Neural cell (in vitro differentiated cells): ENCODE measurements around the gene TEDC1. TPM values are rescaled to one million over a fixed set of nuclear protein-coding genes. Genes with fewer than 3 reads are reported as not detected.

ENCODE experiments used
- H2AFZ ChIP-seq: fragments of 200-600, 300-800 bp; sonication (generic), shearing (Covaris generic); 2 replicates; pipeline ENCODE4 v1.6.0; 2014; ENCODE audit warnings: low read depth, mild to moderate bottlenecking, antibody characterized with exemption, low read length, moderate library complexity
- H3F3A ChIP-seq: fragments of 200-600 bp; shearing (Covaris generic); 2 replicates; pipeline ENCODE4 v1.6.1; 2016; ENCODE audit warnings: mild to moderate bottlenecking, moderate library complexity, mixed read lengths, antibody characterized with exemption, low read length; ENCODE audit not compliant: insufficient read depth, poor library complexity, severe bottlenecking
- H3K27ac ChIP-seq: fragments of 200-600, 300-800 bp; sonication (generic), shearing (Covaris generic); 2 replicates; pipeline ENCODE4 v1.5.1; 2014; ENCODE audit warnings: mild to moderate bottlenecking, low read length, moderate library complexity
- H3K27me3 ChIP-seq: fragments of 300-800, 200-600 bp; sonication (generic), shearing (Covaris generic); 2 replicates; pipeline ENCODE4 v1.6.0; 2014; ENCODE audit warnings: mild to moderate bottlenecking, low read depth, low read length, moderate library complexity; ENCODE audit not compliant: insufficient read depth
- H3K36me3 ChIP-seq: fragments of 300-800, 200-600 bp; sonication (generic), shearing (Covaris generic); 2 replicates; pipeline ENCODE4 v1.5.1; 2014; ENCODE audit warnings: mild to moderate bottlenecking, antibody characterized with exemption, low read length, moderate library complexity; ENCODE audit not compliant: insufficient read depth
- H3K4me2 ChIP-seq: fragments of 300-800, 200-600 bp; sonication (generic), shearing (Covaris generic); 2 replicates; pipeline ENCODE4 v1.6.0; 2014; ENCODE audit warnings: mild to moderate bottlenecking, low read length
- H3K4me3 ChIP-seq: fragments of 300-800, 200-600 bp; sonication (generic), shearing (Covaris generic); 2 replicates; pipeline ENCODE4 v1.5.1; 2014; ENCODE audit warnings: mild to moderate bottlenecking, low read length, moderate library complexity
- H3K79me2 ChIP-seq: fragments of 200-600 bp; shearing (Covaris generic); replicated peaks from 2 replicates; pipeline ENCODE4 v1.6.0; 2014; ENCODE audit warnings: mild to moderate bottlenecking, low read length, moderate library complexity; ENCODE audit not compliant: insufficient read depth
- H3K9ac ChIP-seq: fragments of 300-800, 200-600 bp; sonication (generic), shearing (Covaris generic); 2 replicates; pipeline ENCODE4 v1.6.1; 2016; ENCODE audit warnings: mild to moderate bottlenecking, low read length, mixed read lengths
- H3K9me2 ChIP-seq: fragments of 200-600 bp; shearing (Covaris generic); 2 replicates; pipeline ENCODE4 v1.6.1; 2016; ENCODE audit warnings: mild to moderate bottlenecking, low read length, mixed read lengths; ENCODE audit not compliant: insufficient read depth
- H3K9me3 ChIP-seq: fragments of 200-600, 300-800 bp; sonication (generic), shearing (Covaris generic); 2 replicates; pipeline ENCODE4 v1.6.1; 2016; ENCODE audit warnings: mild to moderate bottlenecking, mixed run types, low read length, moderate library complexity, mixed read lengths
- H4K20me1 ChIP-seq: fragments of 200-600 bp; shearing (Covaris generic); 2 replicates; pipeline ENCODE4 v1.6.1; 2016; ENCODE audit warnings: mild to moderate bottlenecking, mixed run types; ENCODE audit not compliant: insufficient read depth
- CTCF ChIP-seq: fragments of 450-650 bp; IDR thresholded peaks from 2 replicates; pipeline ENCODE4 v1.5.1; 2014; ENCODE audit warnings: antibody characterized with exemption, mild to moderate bottlenecking, moderate library complexity; ENCODE audit not compliant: poor library complexity, severe bottlenecking
- EP300 ChIP-seq: fragments of 450-650 bp; conservative IDR thresholded peaks from 2 replicates; pipeline ENCODE4 v1.6.1; 2014; ENCODE audit warnings: antibody characterized with exemption, mild to moderate bottlenecking, moderate library complexity; ENCODE audit not compliant: poor library complexity, severe bottlenecking
- EZH2 ChIP-seq: fragments of 200-600, 300-800 bp; shearing (Covaris generic), sonication (generic); IDR thresholded peaks from 2 replicates; pipeline ENCODE4 v1.6.1; 2014; ENCODE audit warnings: antibody characterized with exemption, low read length, borderline replicate concordance, mild to moderate bottlenecking; ENCODE audit not compliant: insufficient read depth, poor library complexity, severe bottlenecking
- MXI1 ChIP-seq: fragments of 450-650 bp; conservative IDR thresholded peaks from 2 replicates; pipeline ENCODE4 v1.6.1; 2014; ENCODE audit warnings: antibody characterized with exemption, mild to moderate bottlenecking; ENCODE audit not compliant: poor library complexity, severe bottlenecking
- POLR2AphosphoS5 ChIP-seq: IDR thresholded peaks from 2 replicates; pipeline ENCODE4 v1.6.1; 2012
- RAD21 ChIP-seq: fragments of 450-650 bp; conservative IDR thresholded peaks from 2 replicates; pipeline ENCODE4 v1.6.1; 2014; ENCODE audit warnings: antibody characterized with exemption, mild to moderate bottlenecking, moderate library complexity
- REST ChIP-seq: IDR thresholded peaks from 2 replicates; pipeline ENCODE4 v1.6.1; 2012; ENCODE audit warnings: borderline replicate concordance
- SMC3 ChIP-seq: fragments of 450-650 bp; conservative IDR thresholded peaks from 2 replicates; pipeline ENCODE4 v1.6.1; 2014; ENCODE audit warnings: antibody characterized with exemption, mild to moderate bottlenecking, moderate library complexity; ENCODE audit not compliant: poor library complexity
- TAF1 ChIP-seq: IDR thresholded peaks from 2 replicates; pipeline ENCODE4 v1.6.1; 2012; ENCODE audit warnings: low read depth
- polyA plus RNA-seq: library from polyadenylated mRNA; depleted of rRNA; stranded (reverse); fragments of >200 nt; gene quantifications from 2 replicates; pipeline ENCODE4 v1.2.3, GENCODE V29; 2014

Gene TEDC1
- polyA plus RNA-seq, 1 donor from 2014 or later: 18.9 TPM

GRCh38 chr14:105519946-105520698 lies 29.1 kb downstream of the TEDC1 start:
- no peaks in the 10 kb centered on the region for H3K27me3 ChIP-seq
- no peak overlapping the region for H3K27ac ChIP-seq
- no peak for TF ChIP-seq POLR2AphosphoS5
- TF ChIP-seq REST: no peak
- TF ChIP-seq TAF1: no peak
- TF ChIP-seq SMC3: no peak
- TF ChIP-seq MXI1: no peak
- no peak for TF ChIP-seq CTCF
- TF ChIP-seq RAD21: no peak
- no peak for TF ChIP-seq EZH2
- TF ChIP-seq EP300: no peak
- no peaks in the 10 kb centered on the region for H3K36me3 ChIP-seq
- H2AFZ ChIP-seq: no peak overlapping the region
- no peak overlapping the region for H3K9ac ChIP-seq
- H3F3A ChIP-seq: no peaks in the 10 kb centered on the region
- no peaks in the 10 kb centered on the region for H3K9me2 ChIP-seq
- no peaks in the 10 kb centered on the region for H3K9me3 ChIP-seq
- H3K79me2 ChIP-seq: no peaks in the 10 kb centered on the region
- H4K20me1 ChIP-seq: no peaks in the 10 kb centered on the region
- H3K4me3 ChIP-seq: no peak overlapping the region
- no peak overlapping the region for H3K4me2 ChIP-seq

- H3K9ac ChIP-seq: no peak overlapping the region
- no peaks in the 10 kb centered on the region for H3K36me3 ChIP-seq
- no peaks in the 10 kb centered on the region for H4K20me1 ChIP-seq
- H3K9me2 ChIP-seq: no peaks in the 10 kb centered on the region
- no peaks in the 10 kb centered on the region for H3K27me3 ChIP-seq
- H2AFZ ChIP-seq: no peak overlapping the region
- no peak overlapping the region for H3K27ac ChIP-seq
- TF ChIP-seq POLR2AphosphoS5: no peak
- TF ChIP-seq EZH2: no peak
- no peak for TF ChIP-seq CTCF
- no peak for TF ChIP-seq TAF1
- no peak for TF ChIP-seq SMC3
- TF ChIP-seq RAD21: no peak
- TF ChIP-seq EP300: no peak
- no peak for TF ChIP-seq MXI1
- no peak for TF ChIP-seq REST
- H3K79me2 ChIP-seq: no peaks in the 10 kb centered on the region
- H3F3A ChIP-seq: no peaks in the 10 kb centered on the region
- H3K4me2 ChIP-seq: no peak overlapping the region
- H3K9me3 ChIP-seq: no peaks in the 10 kb centered on the region
- no peak overlapping the region for H3K4me3 ChIP-seq
Measured at GRCh38 chr14:105525326-105525725, 34.3 kb downstream of the TEDC1 start.
